GM21526 (cell line): Measurements from ENCODE around the gene GSTA3.
"Not testable (repeated sequence)": the region's sequence is repeated elsewhere in the genome, so short reads cannot be mapped to it uniquely, and the experiment has no call there.

ENCODE experiments used
- ATAC-seq: cut with Tn5 transposase; IDR thresholded peaks from one replicate; pipeline ENCODE4 v1.9.1; 2021; ENCODE audit warnings: moderate library complexity; ENCODE audit not compliant: unreplicated experiment, low FRiP score

GSTA3 gene

GRCh38 chr6:52909531-52909930 lies at the start of gene GSTA3:
Gene GSTA3 (minus strand): TSS chr6:52909698. CDS start chr6:52905834, 3,864 bp downstream.
- ATAC-seq = no peak

DNA sequence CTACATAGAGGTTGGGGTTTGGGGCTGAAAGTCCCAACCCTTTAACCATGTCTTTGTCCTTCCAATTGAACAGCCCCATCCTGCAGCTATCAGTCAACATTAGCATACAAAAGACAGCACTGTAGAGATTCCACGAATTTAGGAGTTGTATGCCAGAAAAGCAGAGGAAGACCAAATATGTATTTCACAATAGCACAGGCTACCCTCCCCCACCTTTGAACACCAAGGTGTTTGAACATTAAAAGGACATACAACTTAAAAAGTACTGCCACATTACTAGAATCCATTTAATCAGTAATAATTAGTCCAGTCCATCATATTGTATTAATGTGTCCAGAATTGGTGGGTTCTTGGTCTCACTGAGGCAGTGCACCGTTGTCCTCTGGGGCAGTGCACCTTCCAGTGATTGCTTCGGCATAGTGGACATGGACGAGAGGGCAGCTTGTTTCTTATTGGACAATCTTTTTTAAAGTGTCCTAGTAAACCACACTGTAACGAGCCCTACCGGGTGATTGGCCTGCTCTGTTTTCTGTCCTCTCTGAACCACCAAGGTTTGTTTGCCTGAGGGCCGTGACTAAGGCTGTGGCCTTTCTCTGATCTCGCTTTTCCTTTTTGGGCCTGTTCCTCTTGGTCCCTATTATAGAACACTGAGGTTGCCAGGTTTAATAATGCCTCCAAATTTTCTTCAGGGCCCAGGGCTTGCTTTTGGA lies 49.2 kb upstream of the GSTA3 start:
- no peak for ATAC-seq

DNA sequence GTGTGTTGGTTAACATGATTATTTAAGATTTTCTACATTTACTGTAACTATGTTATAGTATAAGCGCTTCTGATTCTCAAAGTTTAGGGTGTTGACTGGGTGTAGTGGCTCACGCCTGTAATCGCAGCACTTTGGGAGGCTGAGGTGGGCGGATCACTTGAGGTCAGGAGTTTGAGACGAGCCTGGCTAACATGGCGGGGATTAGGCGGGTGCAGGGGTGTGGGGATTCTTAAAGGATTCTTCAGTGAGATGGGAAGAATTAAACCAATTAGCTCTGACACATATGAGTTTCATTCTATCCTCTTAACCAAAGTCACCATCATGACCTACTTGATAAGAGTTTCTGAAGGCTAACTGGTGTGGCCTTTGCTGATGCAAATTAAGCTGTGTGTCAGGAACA lies 46.4 kb upstream of the GSTA3 start:
- ATAC-seq = no peak

DNA sequence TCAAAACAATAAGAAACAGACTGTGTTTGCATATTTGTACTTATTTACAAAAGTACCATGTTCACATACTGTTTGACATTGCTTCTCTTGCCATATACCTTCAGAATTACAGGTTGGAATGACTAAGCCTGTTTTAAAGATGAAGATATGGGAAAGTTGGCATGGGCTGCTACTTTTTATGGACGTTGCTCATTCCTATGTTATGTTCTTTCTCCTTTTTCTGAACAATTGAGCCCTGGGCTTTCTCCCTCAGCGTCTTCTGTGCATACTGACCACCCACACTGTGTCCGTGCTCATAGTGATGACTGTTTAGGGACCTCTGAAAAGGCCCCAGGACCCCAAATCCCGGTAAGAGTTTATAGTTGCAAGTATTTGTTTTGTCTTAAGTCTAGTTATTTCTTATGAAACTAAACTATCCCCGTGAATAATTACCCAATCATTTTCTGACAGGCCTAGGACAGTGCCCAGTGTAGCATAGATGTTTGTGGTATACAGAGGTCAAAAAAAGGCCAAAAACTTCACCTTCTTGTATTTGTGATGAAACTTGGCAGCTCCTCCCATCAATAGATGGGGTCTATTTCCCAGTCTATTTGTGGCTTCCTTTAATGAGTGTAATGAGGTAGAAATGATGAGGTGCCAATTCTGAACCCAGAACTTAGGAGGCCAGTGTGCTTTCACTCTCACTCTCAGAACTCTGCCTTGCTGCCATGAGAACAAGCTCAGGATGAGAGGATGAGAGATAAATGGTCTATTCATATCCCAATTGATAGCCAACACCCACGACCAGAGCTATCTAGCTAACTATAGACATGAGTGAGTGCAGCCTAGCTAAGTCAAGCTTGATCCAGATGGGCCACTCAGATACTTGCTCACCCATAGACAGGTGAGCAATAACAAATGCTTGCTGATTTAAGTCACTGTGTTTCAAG lies 44.7 kb upstream of the GSTA3 start:
- no peak for ATAC-seq

GRCh38 chr6:52946306-52946705 lies 36.8 kb upstream of the GSTA3 start:
- no peak for ATAC-seq

GRCh38 chr6:52942821-52943220 lies 33.3 kb upstream of the GSTA3 start:
- ATAC-seq = not testable (repeated sequence)

DNA sequence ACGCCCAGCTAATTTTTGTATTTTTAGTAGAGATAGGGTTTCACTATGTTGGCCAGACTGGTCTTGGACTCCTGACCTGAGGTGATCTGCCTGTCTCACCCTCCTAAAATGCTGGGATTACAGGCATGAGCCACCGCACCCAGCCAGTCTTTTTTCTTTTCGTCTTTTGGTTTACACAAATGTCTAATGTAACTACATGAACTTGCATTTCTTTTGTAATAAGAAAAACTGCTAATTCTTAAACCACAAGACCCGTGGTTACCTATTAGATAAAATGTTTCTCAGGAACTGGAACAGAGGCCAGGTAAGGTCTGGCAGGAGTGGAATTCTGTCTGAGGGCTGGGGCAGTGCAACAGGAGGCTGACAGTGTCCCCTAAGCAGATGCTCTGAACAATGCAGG lies 32.7 kb upstream of the GSTA3 start:
- ATAC-seq = no peak

DNA sequence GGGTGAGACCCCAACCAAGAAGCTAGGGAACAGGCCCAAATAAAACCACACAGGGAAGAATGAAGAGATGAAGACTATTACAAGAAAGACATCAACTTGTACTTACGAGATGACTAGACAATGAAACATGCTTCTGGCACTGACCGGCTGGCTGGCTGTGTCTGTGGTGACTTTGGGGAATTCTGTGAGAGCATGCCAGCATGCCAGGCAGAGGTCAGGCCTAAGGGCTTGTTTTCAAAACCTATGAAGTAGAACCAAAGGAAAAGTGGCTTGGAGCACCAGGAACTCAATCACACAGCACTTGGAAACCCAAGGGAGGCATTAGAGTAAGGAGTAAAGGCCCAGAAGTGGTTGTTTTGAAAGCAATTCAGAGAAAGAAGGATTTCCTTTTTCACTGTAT lies 28.4 kb upstream of the GSTA3 start:
- no peak for ATAC-seq

DNA sequence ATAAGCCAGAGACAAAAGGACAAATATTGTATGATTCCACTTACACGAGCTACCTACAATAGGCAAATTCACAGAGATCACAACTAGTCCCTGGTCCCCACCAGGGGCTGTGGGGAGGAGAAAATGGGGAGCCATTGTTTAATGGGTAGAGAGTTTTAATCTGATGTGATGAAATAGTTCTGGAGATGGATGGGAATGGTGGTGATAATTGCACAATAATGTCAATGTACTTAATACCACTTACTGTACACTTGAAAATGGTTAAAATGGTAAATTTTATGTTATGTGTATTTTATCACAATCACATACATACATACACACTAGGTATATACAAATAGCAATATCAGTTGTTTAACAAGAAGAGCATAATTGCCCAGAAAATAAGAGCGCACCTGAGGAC lies 24.3 kb upstream of the GSTA3 start:
- ATAC-seq = no peak

GRCh38 chr6:52931351-52931750 lies 21.9 kb upstream of the GSTA3 start:
- no peak for ATAC-seq

DNA sequence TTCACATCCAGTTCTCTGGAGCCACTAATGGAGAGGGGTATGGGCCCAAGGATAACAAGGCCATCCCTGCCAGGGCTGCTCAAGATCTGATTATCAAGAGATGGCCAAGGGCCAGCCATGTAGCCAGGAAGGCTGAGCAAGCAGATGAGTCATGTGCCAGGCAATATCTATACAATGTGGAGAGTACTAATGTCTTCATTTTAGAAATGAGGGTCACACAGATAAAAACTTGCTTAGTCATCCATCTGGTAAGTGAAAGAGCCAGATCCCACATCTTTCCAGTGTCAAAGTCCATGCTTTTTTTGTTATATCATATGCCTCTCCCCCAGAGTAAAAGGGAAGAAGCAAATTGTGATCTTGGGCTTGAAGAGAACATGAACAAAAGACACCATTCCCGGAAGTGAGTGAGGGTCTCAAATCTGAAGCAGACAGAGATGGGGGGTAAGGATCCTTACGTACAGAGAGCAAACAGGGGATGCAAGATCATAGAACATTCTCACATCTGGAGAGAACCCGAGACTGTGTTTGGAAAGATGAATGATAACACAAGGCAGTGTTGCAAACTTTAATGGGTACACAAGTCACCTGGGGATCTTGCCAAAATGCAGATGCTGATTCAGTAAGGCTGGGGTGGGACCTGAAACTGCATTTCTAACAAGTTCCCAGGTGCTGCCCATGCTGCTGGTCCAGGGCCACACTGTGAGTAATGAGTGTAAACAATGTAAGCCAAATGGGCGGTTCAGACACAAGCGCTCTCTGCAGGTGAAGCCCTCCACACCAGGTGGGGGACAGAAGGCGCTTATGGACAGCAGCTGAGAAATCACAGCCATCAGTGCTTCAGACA lies 20.0 kb upstream of the GSTA3 start:
- no peak for ATAC-seq

- no peak for ATAC-seq
Observed at GRCh38 chr6:52927451-52927850, 18.0 kb upstream of the GSTA3 start.

DNA sequence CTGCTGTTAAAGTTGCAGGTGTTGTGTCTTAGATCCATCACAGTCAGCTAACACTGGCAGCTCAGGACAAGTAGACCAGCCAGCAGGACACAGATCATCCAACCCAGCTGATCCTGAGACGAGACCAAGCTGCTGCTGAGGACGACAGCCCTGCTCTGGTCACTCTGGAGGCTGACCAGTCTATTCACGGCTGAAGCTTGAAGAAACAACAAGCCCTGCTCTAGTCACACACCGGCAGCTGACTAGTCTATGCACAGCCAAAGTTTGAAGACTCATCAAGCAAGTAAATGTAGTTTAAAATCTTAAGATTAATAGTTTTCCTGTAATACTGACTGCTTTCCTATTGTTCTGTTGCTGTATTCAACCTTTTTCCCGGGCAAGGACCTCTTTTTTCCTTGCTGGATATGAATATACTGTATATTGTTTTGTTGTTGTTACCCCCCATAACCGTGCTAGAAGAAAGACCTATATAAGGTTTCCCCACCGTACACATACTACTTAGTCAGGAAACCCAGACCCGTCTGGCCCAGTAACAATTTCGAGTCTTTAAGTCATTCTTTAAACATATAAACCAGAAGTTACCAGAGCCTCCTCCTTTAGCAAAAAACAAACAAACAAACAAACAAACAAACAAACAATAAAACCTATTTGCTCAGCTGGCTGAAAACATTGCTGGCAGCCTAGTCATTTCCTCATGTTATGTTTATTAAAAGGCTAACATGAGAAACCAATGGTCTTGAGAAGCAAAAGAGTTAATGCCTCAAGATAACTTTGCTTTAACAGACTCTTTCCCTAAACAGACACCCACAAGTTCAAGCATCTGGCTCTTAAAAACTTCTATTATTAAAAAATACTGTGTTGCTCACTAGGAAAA lies 16.7 kb upstream of the GSTA3 start:
- ATAC-seq = no peak

DNA sequence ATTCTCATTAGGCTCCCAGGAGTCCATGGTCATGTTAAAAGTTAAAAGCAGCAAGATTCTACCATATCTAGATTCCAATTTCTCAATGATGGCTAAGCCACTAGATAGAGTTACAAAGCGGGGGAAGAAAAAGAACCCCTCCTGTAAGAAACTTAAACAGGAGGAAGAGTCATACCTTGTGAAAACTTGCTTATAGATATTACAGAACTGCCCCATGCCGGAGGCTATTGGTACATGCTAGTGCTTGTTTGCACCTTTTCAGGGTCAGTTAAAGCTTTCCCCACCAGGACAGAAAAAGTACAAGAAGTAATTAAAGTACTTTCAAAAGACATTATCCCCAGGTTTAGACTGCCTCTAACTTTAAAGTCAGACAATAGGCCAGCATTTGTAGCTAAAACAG lies 15.5 kb upstream of the GSTA3 start:
- no peak for ATAC-seq

GRCh38 chr6:52923689-52924088 lies 14.2 kb upstream of the GSTA3 start:
- not testable (repeated sequence) for ATAC-seq

DNA sequence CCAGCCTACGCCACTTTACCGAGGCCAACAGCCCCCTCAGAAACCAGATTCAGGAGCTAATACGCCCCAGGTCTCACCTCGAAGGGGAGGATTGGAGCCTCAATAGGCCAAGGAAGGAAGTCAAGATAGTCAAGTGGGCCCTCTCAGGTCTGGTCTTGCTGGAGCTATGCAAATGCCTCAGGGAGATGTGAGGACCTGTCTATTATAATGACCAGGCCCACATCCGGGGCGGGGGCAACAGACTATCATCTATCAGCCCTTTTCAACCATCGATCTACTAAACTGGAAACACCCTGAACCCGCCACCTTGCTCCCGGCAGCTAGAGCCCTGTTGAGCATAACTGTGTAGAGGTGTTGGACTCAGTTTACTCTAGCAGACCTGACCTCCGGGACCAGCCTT lies 12.7 kb upstream of the GSTA3 start:
- no peak for ATAC-seq

GRCh38 chr6:52921743-52922142 lies 12.2 kb upstream of the GSTA3 start:
- ATAC-seq = no peak

GRCh38 chr6:52919511-52919910 lies 10.0 kb upstream of the GSTA3 start:
- ATAC-seq = not testable (repeated sequence)

DNA sequence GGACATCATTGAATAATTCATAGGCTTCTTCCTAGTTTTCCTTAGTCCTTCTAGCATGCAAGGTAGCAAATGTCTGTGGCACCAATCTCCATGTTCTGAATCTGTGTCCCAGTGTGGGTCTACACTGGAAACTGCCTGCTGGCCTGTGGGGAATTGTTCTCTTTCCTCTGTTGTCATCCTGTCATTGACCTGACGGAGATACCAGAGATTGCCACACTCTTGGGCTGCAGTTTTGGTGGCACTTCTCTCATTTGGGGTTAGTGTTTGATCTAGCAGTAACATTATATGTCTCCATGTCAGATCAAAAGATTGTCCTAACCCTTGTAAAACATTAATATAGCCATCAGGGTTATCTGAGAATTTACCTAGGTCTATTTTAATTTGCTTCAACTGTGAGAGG lies 9.3 kb upstream of the GSTA3 start:
- ATAC-seq = not testable (repeated sequence)
